HG02623 (cell line): ENCODE data around the gene C2orf72.
"Not testable (repeated sequence)": the region's sequence is repeated elsewhere in the genome, so short reads cannot be mapped to it uniquely, and the experiment has no call there.

Experiments
- ATAC-seq: cut with Tn5 transposase; IDR thresholded peaks from one replicate; pipeline ENCODE4 v1.9.1; 2021; ENCODE audit warnings: moderate library complexity; ENCODE audit not compliant: unreplicated experiment

C2orf72 gene

GRCh38 chr2:231067531-231067930 lies 30.2 kb downstream of the C2orf72 start:
- not testable (repeated sequence) for ATAC-seq

GRCh38 chr2:231068525-231069222 lies 31.4 kb downstream of the C2orf72 start:
- ATAC-seq: no peak

- no peak for ATAC-seq
Observed at GRCh38 chr2:231069379-231070054, 32.2 kb downstream of the C2orf72 start.

GRCh38 chr2:231084565-231084964 lies 47.2 kb downstream of the C2orf72 start:
- no peak for ATAC-seq

GRCh38 chr2:231088754-231089153 lies 51.4 kb downstream of the C2orf72 start:
- no peak for ATAC-seq

- ATAC-seq: no peak
Observed at GRCh38 chr2:231093933-231094332, 56.6 kb downstream of the C2orf72 start.

GRCh38 chr2:231094736-231095346 lies 57.5 kb downstream of the C2orf72 start:
- no peak for ATAC-seq
